ENCODE measurements around the gene RAB7B. TPM values are rescaled to one million over a fixed set of nuclear protein-coding genes. Genes with fewer than 3 reads are reported as not detected.

The RAB7B gene
- total RNA-seq, 2 experiments from 2014 or later = not detected

DNA sequence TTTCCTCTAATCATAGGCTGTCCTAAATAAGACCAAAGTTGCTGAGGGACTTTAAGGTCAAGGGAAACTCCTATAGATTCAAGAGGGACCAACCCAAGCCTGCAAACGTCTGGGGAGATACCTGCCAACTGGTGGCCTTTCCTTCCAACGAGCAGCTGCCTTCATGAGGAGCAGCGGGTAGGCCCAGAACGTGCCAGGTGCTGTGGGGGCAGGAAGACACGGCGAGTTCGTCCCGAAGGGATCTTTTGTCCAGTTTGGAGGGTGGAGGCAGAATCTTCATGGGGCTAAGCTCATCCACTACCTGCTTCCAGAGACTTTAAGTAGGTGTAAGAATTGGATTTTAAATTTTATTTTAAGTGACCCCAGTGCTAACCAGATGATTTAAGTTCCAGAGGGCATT lies 34.0 kb downstream of the RAB7B start:
- no peak overlapping the region for H3K4me3 ChIP-seq (ENCODE audit: low read depth, low read length, poor library complexity, severe bottlenecking)
- no peaks in the 10 kb centered on the region for H3K36me3 ChIP-seq (ENCODE audit: insufficient read depth, low read length)
- no peaks in the 10 kb centered on the region for H3K9me3 ChIP-seq (ENCODE audit: low read length)
- no peaks in the 10 kb centered on the region for H3K79me2 ChIP-seq (ENCODE audit: insufficient read depth, low read depth, low read length)
- no peak overlapping the region for H2AFZ ChIP-seq (ENCODE audit: low read length)
- POLR2A ChIA-PET = interaction anchor here (0.7 kb wide), 3 partner anchors 69 to 170 kb away, joined by 3 read pairs; no protein-coding TSS in a partner anchor
- no peak overlapping the region for H3K27ac ChIP-seq (ENCODE audit: low read depth, low read length, poor library complexity, severe bottlenecking)
- no peaks in the 10 kb centered on the region for H4K20me1 ChIP-seq (ENCODE audit: insufficient read depth, low read length)
- intact Hi-C loops (cut with micrococcal nuclease; ENCODE audit: unreplicated experiment) = no loop called here
- TF ChIP-seq, protein P1, sequence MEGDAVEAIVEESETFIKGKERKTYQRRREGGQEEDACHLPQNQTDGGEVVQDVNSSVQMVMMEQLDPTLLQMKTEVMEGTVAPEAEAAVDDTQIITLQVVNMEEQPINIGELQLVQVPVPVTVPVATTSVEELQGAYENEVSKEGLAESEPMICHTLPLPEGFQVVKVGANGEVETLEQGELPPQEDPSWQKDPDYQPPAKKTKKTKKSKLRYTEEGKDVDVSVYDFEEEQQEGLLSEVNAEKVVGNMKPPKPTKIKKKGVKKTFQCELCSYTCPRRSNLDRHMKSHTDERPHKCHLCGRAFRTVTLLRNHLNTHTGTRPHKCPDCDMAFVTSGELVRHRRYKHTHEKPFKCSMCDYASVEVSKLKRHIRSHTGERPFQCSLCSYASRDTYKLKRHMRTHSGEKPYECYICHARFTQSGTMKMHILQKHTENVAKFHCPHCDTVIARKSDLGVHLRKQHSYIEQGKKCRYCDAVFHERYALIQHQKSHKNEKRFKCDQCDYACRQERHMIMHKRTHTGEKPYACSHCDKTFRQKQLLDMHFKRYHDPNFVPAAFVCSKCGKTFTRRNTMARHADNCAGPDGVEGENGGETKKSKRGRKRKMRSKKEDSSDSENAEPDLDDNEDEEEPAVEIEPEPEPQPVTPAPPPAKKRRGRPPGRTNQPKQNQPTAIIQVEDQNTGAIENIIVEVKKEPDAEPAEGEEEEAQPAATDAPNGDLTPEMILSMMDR (conservative IDR thresholded peaks at IDR 0.05; ENCODE audit: low read length) = no peak
- TF ChIP-seq EZH2phosphoT487 (IDR thresholded peaks at IDR 0.05; ENCODE audit: borderline replicate concordance, low read depth, low read length) = no peak
- BruUV-seq (replicated peaks) = no TSS peak
- CTCF ChIA-PET (ENCODE audit: unreplicated experiment) = no interaction called here
- H3K4me2 ChIP-seq (ENCODE audit: low read length) = no peak overlapping the region
- no peaks in the 10 kb centered on the region for H3K9me2 ChIP-seq (ENCODE audit: insufficient read depth, low read length)
- H3K4me1 ChIP-seq (ENCODE audit: insufficient read depth, low read length, poor library complexity, severe bottlenecking) = no peaks in the 10 kb centered on the region
- no peak for DNase-seq (ENCODE audit: low spot score)

DNA sequence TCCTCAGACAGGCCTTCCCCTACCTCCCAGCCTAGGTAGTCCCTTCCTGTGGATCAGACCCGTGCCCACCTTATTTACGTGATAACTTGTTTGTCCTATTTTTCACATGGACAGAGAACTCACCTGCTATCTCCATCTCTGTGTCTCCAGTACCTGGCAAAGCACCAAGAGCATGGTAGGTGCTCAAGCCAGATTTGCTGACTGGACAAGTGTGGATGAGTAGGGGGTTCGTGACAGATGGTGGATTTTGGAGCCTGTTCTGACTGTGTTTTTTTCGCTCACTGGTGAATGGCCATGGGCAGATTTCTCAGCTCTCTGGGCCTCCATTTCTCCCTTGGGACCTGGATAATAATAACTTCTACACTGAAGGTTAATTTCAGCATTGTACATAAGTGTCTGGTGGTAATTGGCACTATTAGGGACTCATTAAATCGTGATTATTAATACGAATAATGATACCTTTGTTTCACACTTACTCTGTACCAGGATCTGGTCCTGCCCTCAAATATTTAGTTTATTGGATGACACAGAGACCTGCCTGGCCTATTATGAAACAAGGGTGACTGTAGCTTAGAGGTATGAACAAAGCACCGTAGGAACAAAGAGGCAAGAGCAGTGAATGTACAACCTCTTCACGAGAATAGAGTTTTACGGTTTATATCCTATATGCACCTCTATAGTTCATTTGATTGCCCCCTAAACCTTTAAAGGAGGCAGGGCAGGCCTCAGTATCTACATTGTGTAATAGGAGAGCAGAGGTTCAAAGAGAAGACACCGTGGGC lies 35.5 kb downstream of the RAB7B start:
- no peaks in the 10 kb centered on the region for H4K20me1 ChIP-seq (ENCODE audit: insufficient read depth, low read length)
- no peak for TF ChIP-seq EZH2phosphoT487 (IDR thresholded peaks at IDR 0.05; ENCODE audit: borderline replicate concordance, low read depth, low read length)
- TF ChIP-seq, protein P1 (conservative IDR thresholded peaks at IDR 0.05; ENCODE audit: low read length) = no peak
- DNase-seq (ENCODE audit: low spot score) = no peak
- H3K79me2 ChIP-seq (ENCODE audit: insufficient read depth, low read depth, low read length) = no peaks in the 10 kb centered on the region
- no peaks in the 10 kb centered on the region for H3K9me2 ChIP-seq (ENCODE audit: insufficient read depth, low read length)
- H3K9me3 ChIP-seq (ENCODE audit: low read length) = no peaks in the 10 kb centered on the region
- H3K4me1 ChIP-seq (ENCODE audit: insufficient read depth, low read length, poor library complexity, severe bottlenecking) = no peaks in the 10 kb centered on the region
- H3K4me3 ChIP-seq (ENCODE audit: low read depth, low read length, poor library complexity, severe bottlenecking) = no peak overlapping the region
- H3K36me3 ChIP-seq (ENCODE audit: insufficient read depth, low read length) = no peaks in the 10 kb centered on the region
- intact Hi-C loops (cut with micrococcal nuclease; ENCODE audit: unreplicated experiment) = no loop called here
- no TSS peak for BruUV-seq (replicated peaks)
- H2AFZ ChIP-seq (ENCODE audit: low read length) = no peak overlapping the region
- POLR2A ChIA-PET = no interaction called here
- H3K27ac ChIP-seq (ENCODE audit: low read depth, low read length, poor library complexity, severe bottlenecking) = no peak overlapping the region
- CTCF ChIA-PET (ENCODE audit: unreplicated experiment) = no interaction called here
- no peak overlapping the region for H3K4me2 ChIP-seq (ENCODE audit: low read length)
